ENCODE data around the gene DCTN3. TPM values are rescaled to one million over a fixed set of nuclear protein-coding genes. Genes with fewer than 3 reads are reported as not detected.

Gene DCTN3
- total and polyA plus RNA-seq, 2 experiments from 2014 or later: 79.8 to 172 TPM

- TF ChIP-seq CTCF (IDR thresholded peaks at IDR 0.05; ENCODE audit: low read depth, low read length): no peak
- DNase-seq (ENCODE audit: low read depth in 1 of 2, low spot score in 1 of 2): no peak
- no peak overlapping the region for H3K4me3 ChIP-seq
- peaks cover 28% of the 10 kb centered on the region for H3K4me1 ChIP-seq (ENCODE audit: low read depth)
- no peaks in the 10 kb centered on the region for H3K9me3 ChIP-seq (ENCODE audit: low read depth)
- H3K27me3 ChIP-seq: no peaks in the 10 kb centered on the region
- H3K36me3 ChIP-seq: no peaks in the 10 kb centered on the region
- no peak overlapping the region for H3K27ac ChIP-seq
These were observed 46.5 kb downstream of the DCTN3 start for GRCh38 chr9:34573599-34574325.

- H3K4me1 ChIP-seq (ENCODE audit: low read depth): peaks cover 23% of the 10 kb centered on the region
- no peaks in the 10 kb centered on the region for H3K27me3 ChIP-seq
- no peak overlapping the region for H3K4me3 ChIP-seq
- no peak overlapping the region for H3K27ac ChIP-seq
- DNase-seq (ENCODE audit: low read depth in 1 of 2, low spot score in 1 of 2): no peak
- H3K36me3 ChIP-seq: no peaks in the 10 kb centered on the region
- H3K9me3 ChIP-seq (ENCODE audit: low read depth): no peaks in the 10 kb centered on the region
- no peak for TF ChIP-seq CTCF (IDR thresholded peaks at IDR 0.05; ENCODE audit: low read depth, low read length)
These were observed 47.7 kb downstream of the DCTN3 start for GRCh38 chr9:34572628-34573027.

- no peaks in the 10 kb centered on the region for H3K27me3 ChIP-seq
- TF ChIP-seq CTCF (IDR thresholded peaks at IDR 0.05; ENCODE audit: low read depth, low read length): no peak
- DNase-seq (ENCODE audit: low read depth in 1 of 2, low spot score in 1 of 2): no peak
- peaks cover 17% of the 10 kb centered on the region for H3K4me1 ChIP-seq (ENCODE audit: low read depth)
- H3K36me3 ChIP-seq: no peaks in the 10 kb centered on the region
- H3K9me3 ChIP-seq (ENCODE audit: low read depth): no peaks in the 10 kb centered on the region
- no peak overlapping the region for H3K4me3 ChIP-seq
- no peak overlapping the region for H3K27ac ChIP-seq
These were observed 48.2 kb downstream of the DCTN3 start for GRCh38 chr9:34572092-34572491.

- Histone ChIP-seq H3K4me1 (ENCODE audit: low read depth) (peaks cover 17% of the 10 kb centered on the region), H3K27ac (no peak overlapping the region)
These were observed 48.8 kb downstream of the DCTN3 start for GRCh38 chr9:34571481-34571810.

GRCh38 chr9:34570809-34571480 is 49.4 kb downstream of the DCTN3 start:
- DNase-seq (ENCODE audit: low read depth in 1 of 2, low spot score in 1 of 2): no peak
- Histone ChIP-seq H3K9me3 (ENCODE audit: low read depth) (no peaks in the 10 kb centered on the region), H3K4me1 (ENCODE audit: low read depth) (peaks cover 18% of the 10 kb centered on the region), H3K36me3 (no peaks in the 10 kb centered on the region), H3K4me3 (no peak overlapping the region), H3K27me3 (no peaks in the 10 kb centered on the region), H3K27ac (no peak overlapping the region)
- no peak for TF ChIP-seq CTCF (IDR thresholded peaks at IDR 0.05; ENCODE audit: low read depth, low read length)

More at GRCh38 chr9:34571481-34571810, 48.8 kb downstream of the DCTN3 start:
- no peak overlapping the region for H3K4me3 ChIP-seq
- peak in 1 of 2 donors; percentile 62 for DNase-seq (ENCODE audit: low read depth in 1 of 2, low spot score in 1 of 2)
- TF ChIP-seq CTCF (IDR thresholded peaks at IDR 0.05; ENCODE audit: low read depth, low read length): no peak
- no peaks in the 10 kb centered on the region for H3K27me3 ChIP-seq
- H3K36me3 ChIP-seq: no peaks in the 10 kb centered on the region
- H3K9me3 ChIP-seq (ENCODE audit: low read depth): no peaks in the 10 kb centered on the region
